K562 (cell line): ENCODE results near the gene CSNK1A1. TPM values are rescaled to one million over a fixed set of nuclear protein-coding genes. Genes with fewer than 3 reads are reported as not detected.

ENCODE experiments used
- DACH1 ChIP-seq: fragments of 450-650 bp; IDR thresholded peaks from 2 replicates; pipeline ENCODE4 v1.6.1; 2018; ENCODE audit not compliant: partially characterized antibody
- ETV1 ChIP-seq: fragments of 450-650 bp; conservative IDR thresholded peaks from 2 replicates; pipeline ENCODE4 v1.6.1; 2016; ENCODE audit warnings: missing genetic modification characterization, control low read depth, low read depth, missing compliant biosample characterization
- GTF2E2 ChIP-seq: fragments of 200-800 bp; sonication (Bioruptor generic); IDR thresholded peaks from 2 replicates; pipeline ENCODE4 v1.6.1; 2016; ENCODE audit warnings: missing genetic modification characterization, missing compliant biosample characterization
- HMG20B ChIP-seq: fragments of 250-450 bp; sonication (Bioruptor Pico); IDR thresholded peaks from 2 replicates; pipeline ENCODE4 v1.5.0; 2021; ENCODE audit warnings: mild to moderate bottlenecking
- JUND ChIP-seq, 2 experiments: IDR thresholded peaks; 2 replicates in 1 of 2; 3 replicates in 1 of 2; pipeline ENCODE4 v1.6.1; 2011; ENCODE audit warnings: borderline replicate concordance in 2 of 2, low read depth in 2 of 2, low read length in 2 of 2, improper control_type of control experiment in 1 of 2, missing biosample characterization in 1 of 2, missing genetic modification characterization in 1 of 2, missing genetic modification reagents in 1 of 2
- MCM2 ChIP-seq: fragments of 450-650 bp; IDR thresholded peaks from 2 replicates; pipeline ENCODE4 v1.6.1; 2017; ENCODE audit warnings: low read depth, mild to moderate bottlenecking
- NFE2 ChIP-seq: IDR thresholded peaks from 2 replicates; pipeline ENCODE4 v1.6.1; 2014; ENCODE audit warnings: antibody characterized with exemption, low read depth
- POLR2B ChIP-seq: fragments of 450-650 bp; IDR thresholded peaks from 2 replicates; pipeline ENCODE4 v1.6.1; 2018; ENCODE audit warnings: low read depth; ENCODE audit not compliant: partially characterized antibody
- RNF2 ChIP-seq: sonication (generic); IDR thresholded peaks from 2 replicates; pipeline ENCODE4 v1.6.1; 2016
- RNF219 ChIP-seq: fragments of 250-450 bp; sonication (Bioruptor Pico); IDR thresholded peaks from 2 replicates; pipeline ENCODE4 v1.5.0; 2022; ENCODE audit warnings: mild to moderate bottlenecking
- ZNF140 ChIP-seq: fragments of 250-450 bp; sonication (Bioruptor Pico); IDR thresholded peaks from 2 replicates; pipeline ENCODE4 v1.8.0; 2021; ENCODE audit warnings: moderate library complexity, mild to moderate bottlenecking, inconsistent platforms
- polyA plus RNA-seq, 8 experiments: library from polyadenylated mRNA; depleted of rRNA in 4 of 8; stranded (reverse) in 5 of 8; unstranded in 3 of 8; fragments of >200 nt; fragmentation: Nextera tagmentation in 2 of 8; fragmentation: Illumina TruSeq in 1 of 8; extraction: Ambion mirVana in 2 of 8; extraction: Trizol in 1 of 8; gene quantifications; 2 replicates each; pipeline versions ENCODE4 v1.2.1 to v1.2.3, GENCODE V29; 2011 to 2014; ENCODE audit warnings: inconsistent platforms in 1 of 8, missing spikeins in 1 of 8
- total RNA-seq, 7 experiments: library from RNA; depleted of rRNA in 6 of 7; stranded (reverse); fragments of >200 nt in 6 of 7; fragmentation: Illumina TruSeq in 2 of 7; extraction: Trizol in 2 of 7; gene quantifications; 2 replicates each; pipeline versions ENCODE4 v1.2.1 to v1.2.3, GENCODE V29; 2011 to 2021; ENCODE audit warnings: low replicate concordance in 1 of 7
- TF ChIP-seq, protein P1 (sequence below): sonication (generic); formaldehyde crosslinking; IDR thresholded peaks from 2 replicates; pipeline ENCODE4 v1.8.1; 2023; ENCODE audit warnings: mild to moderate bottlenecking, missing genetic modification reagents
- TF ChIP-seq, protein P2 (sequence below): fragments of 250-450 bp; sonication (Bioruptor Pico); IDR thresholded peaks from 2 replicates; pipeline ENCODE4 v1.4.0; 2020; ENCODE audit warnings: borderline replicate concordance
- TF ChIP-seq, protein P3 (sequence below): sonication (generic); formaldehyde crosslinking; IDR thresholded peaks from 2 replicates; pipeline ENCODE4 v1.8.0; 2023; ENCODE audit warnings: missing genetic modification reagents, mild to moderate bottlenecking, borderline replicate concordance

CSNK1A1 gene
- total and polyA plus RNA-seq, 9 of the 15 experiments (the other 6 are each of a cell fraction or from before 2014, with no cell fraction given) = 49.1 to 196 (median 154) TPM

DNA sequence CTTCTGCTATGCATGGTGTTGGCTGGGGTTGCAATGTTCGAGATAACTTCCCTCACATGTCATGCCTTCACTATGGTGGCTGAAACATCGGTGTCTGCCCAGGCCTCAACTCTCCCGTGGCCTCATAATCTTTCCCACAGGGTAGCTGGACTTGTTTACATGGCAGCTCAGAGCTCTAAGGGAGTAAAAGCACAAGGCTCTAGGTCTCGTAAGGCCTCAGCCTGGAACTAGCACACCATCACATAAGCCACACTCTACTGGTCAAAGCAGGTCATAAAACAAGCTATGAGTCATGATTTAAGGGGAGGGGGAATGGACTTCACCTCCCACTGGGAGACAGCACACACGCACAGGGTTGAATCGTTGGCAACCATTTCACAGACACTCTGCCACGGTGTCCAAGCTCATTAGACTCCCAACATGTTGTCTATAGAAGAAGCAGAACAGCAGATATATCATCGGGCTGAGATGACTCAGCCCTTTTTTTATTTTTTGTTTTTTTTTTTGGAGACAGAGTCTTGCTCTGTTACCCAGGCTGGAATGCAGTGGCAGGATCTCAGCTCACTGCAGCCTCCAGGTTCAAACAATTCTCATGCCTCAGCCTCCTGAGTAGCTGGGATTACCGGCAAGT, 105.4 kb downstream of the CSNK1A1 start (continued):
- TF ChIP-seq, protein P1, sequence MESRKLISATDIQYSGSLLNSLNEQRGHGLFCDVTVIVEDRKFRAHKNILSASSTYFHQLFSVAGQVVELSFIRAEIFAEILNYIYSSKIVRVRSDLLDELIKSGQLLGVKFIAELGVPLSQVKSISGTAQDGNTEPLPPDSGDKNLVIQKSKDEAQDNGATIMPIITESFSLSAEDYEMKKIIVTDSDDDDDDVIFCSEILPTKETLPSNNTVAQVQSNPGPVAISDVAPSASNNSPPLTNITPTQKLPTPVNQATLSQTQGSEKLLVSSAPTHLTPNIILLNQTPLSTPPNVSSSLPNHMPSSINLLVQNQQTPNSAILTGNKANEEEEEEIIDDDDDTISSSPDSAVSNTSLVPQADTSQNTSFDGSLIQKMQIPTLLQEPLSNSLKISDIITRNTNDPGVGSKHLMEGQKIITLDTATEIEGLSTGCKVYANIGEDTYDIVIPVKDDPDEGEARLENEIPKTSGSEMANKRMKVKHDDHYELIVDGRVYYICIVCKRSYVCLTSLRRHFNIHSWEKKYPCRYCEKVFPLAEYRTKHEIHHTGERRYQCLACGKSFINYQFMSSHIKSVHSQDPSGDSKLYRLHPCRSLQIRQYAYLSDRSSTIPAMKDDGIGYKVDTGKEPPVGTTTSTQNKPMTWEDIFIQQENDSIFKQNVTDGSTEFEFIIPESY (CRISPR knock-in tag) = no peak
- TF ChIP-seq NFE2 (peak; percentile 88), POLR2B (peak; percentile 51), ZNF140 (CRISPR knock-in tag) (no peak), MCM2 (no peak), RNF219 (no peak), JUND (IDR thresholded peaks at IDR 0.05; ENCODE audit: borderline replicate concordance, low read depth, low read length) (peak; percentile 95), JUND (tag; IDR thresholded peaks at IDR 0.05; ENCODE audit: borderline replicate concordance, low read depth, low read length) (peak; percentile 97; the same call in 2 of the 3 replicates), DACH1 (no peak), ETV1 (tag) (0 out of 2 replicates have a peak, but pooled peaks have one; percentile 21), RNF2 (no peak), HMG20B (CRISPR knock-in tag) (no peak), GTF2E2 (tag) (no peak)
- TF ChIP-seq, protein P2, sequence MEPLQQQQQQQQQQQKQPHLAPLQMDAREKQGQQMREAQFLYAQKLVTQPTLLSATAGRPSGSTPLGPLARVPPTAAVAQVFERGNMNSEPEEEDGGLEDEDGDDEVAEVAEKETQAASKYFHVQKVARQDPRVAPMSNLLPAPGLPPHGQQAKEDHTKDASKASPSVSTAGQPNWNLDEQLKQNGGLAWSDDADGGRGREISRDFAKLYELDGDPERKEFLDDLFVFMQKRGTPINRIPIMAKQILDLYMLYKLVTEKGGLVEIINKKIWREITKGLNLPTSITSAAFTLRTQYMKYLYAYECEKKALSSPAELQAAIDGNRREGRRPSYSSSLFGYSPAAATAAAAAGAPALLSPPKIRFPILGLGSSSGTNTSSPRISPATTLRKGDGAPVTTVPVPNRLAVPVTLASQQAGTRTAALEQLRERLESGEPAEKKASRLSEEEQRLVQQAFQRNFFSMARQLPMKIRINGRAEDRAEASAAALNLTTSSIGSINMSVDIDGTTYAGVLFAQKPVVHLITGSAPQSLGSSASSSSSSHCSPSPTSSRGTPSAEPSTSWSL (CRISPR knock-in tag) = no peak
- TF ChIP-seq, protein P3, sequence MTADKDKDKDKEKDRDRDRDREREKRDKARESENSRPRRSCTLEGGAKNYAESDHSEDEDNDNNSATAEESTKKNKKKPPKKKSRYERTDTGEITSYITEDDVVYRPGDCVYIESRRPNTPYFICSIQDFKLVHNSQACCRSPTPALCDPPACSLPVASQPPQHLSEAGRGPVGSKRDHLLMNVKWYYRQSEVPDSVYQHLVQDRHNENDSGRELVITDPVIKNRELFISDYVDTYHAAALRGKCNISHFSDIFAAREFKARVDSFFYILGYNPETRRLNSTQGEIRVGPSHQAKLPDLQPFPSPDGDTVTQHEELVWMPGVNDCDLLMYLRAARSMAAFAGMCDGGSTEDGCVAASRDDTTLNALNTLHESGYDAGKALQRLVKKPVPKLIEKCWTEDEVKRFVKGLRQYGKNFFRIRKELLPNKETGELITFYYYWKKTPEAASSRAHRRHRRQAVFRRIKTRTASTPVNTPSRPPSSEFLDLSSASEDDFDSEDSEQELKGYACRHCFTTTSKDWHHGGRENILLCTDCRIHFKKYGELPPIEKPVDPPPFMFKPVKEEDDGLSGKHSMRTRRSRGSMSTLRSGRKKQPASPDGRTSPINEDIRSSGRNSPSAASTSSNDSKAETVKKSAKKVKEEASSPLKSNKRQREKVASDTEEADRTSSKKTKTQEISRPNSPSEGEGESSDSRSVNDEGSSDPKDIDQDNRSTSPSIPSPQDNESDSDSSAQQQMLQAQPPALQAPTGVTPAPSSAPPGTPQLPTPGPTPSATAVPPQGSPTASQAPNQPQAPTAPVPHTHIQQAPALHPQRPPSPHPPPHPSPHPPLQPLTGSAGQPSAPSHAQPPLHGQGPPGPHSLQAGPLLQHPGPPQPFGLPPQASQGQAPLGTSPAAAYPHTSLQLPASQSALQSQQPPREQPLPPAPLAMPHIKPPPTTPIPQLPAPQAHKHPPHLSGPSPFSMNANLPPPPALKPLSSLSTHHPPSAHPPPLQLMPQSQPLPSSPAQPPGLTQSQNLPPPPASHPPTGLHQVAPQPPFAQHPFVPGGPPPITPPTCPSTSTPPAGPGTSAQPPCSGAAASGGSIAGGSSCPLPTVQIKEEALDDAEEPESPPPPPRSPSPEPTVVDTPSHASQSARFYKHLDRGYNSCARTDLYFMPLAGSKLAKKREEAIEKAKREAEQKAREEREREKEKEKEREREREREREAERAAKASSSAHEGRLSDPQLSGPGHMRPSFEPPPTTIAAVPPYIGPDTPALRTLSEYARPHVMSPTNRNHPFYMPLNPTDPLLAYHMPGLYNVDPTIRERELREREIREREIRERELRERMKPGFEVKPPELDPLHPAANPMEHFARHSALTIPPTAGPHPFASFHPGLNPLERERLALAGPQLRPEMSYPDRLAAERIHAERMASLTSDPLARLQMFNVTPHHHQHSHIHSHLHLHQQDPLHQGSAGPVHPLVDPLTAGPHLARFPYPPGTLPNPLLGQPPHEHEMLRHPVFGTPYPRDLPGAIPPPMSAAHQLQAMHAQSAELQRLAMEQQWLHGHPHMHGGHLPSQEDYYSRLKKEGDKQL (CRISPR knock-in tag) = no peak
